Measurements from ENCODE around the gene GALK2. TPM values are rescaled to one million over a fixed set of nuclear protein-coding genes. Genes with fewer than 3 reads are reported as not detected.

The GALK2 gene
- total and polyA plus RNA-seq, 7 donors, result 14.7 to 36.0 (median 16.3) TPM

DNA sequence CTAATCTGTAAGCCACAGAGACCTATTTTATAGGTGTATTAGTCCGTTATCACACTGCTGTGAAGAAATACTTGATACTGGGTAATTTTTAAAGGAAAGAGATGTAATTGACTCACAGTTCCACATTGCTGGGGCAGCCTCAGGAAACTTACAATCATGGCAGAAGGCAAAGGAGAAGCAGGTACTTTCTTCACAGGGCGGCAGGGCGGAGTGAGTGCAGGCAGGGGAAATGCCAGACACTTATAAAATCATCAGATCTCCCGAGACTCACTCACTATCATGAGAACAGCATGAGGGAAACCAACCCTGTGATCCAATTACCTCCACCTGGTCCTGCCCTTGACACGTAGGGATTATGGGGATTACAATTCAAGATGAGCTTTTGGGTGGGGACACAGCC, 108.7 kb downstream of the GALK2 start:
- ATAC-seq (no peak), DNase-seq (no peak)
- H3K4me3 ChIP-seq, result no peak overlapping the region
- TF ChIP-seq, protein P1, sequence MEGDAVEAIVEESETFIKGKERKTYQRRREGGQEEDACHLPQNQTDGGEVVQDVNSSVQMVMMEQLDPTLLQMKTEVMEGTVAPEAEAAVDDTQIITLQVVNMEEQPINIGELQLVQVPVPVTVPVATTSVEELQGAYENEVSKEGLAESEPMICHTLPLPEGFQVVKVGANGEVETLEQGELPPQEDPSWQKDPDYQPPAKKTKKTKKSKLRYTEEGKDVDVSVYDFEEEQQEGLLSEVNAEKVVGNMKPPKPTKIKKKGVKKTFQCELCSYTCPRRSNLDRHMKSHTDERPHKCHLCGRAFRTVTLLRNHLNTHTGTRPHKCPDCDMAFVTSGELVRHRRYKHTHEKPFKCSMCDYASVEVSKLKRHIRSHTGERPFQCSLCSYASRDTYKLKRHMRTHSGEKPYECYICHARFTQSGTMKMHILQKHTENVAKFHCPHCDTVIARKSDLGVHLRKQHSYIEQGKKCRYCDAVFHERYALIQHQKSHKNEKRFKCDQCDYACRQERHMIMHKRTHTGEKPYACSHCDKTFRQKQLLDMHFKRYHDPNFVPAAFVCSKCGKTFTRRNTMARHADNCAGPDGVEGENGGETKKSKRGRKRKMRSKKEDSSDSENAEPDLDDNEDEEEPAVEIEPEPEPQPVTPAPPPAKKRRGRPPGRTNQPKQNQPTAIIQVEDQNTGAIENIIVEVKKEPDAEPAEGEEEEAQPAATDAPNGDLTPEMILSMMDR (IDR thresholded peaks at IDR 0.05), result no peak
- H3K27ac ChIP-seq, result no peak overlapping the region
- peaks cover 7% of the 10 kb centered on the region for H3K4me1 ChIP-seq
- H3K36me3 ChIP-seq (ENCODE audit: insufficient read depth in 1 of 2, low read depth in 1 of 2), result peaks cover 6 to 8% of the 10 kb centered on the region in 2 donors
- no peaks in the 10 kb centered on the region for H3K9me3 ChIP-seq
- WGBS, 3 donors, result 83 to 88% (median 84%) methylated on average over 5 of the region's 5 CpGs
- intact Hi-C loops (cut with DNase I), result no loop called here
- H3K27me3 ChIP-seq (ENCODE audit: insufficient read depth in 3 of 3, low read length in 2 of 3), result no peaks in the 10 kb centered on the region

DNA sequence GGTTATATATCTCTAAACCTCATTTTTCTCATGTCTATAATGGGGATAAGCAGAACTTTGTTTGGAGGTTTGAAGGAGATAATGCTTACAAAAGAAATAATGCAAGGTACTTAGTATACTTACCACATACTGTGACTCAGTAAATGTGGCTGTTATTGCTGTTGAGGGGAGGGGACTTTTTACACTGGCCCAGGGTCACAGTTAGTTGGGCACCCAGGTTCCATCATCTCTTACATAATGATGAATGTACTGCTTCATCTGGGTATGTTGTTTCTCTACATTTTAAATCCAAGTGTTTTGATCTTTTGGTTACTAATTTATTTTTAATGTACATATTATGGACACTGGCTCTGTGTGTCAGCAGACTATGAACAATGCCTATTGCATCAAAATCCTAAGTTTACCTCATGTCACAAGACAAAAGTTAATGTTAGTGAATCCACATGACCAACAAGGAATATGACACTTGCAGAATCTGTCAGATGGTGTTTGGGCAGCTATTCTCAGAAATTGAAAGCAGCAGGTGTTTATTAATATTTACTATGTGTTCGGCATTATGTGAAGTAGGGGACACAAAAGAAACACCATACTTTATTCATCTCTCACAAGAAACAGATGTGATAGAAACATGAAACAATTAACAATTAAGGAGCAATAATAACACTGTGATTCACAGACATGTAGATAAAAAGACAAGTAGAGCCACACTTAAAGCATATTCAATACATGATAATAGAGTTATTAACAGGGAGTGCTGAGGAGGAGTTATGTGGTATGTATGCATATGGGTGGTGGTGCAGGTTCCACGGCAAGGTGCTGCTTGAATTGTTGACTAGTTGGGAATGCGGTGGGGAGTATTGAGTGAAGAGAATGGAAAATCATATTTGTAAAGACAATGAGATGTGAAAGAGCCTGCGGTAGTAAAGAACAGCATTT, 109.7 kb downstream of the GALK2 start:
- ATAC-seq, result peak; percentile 57 to 86 (median 70)
- intact Hi-C loops (cut with DNase I), result no loop called here
- TF ChIP-seq, protein P1 (IDR thresholded peaks at IDR 0.05), result no peak
- 66 to 80% (median 76%) methylated on average over 4 of the region's 4 CpGs for WGBS, 3 donors
- H3K27me3 ChIP-seq (ENCODE audit: insufficient read depth in 3 of 3, low read length in 2 of 3), result no peaks in the 10 kb centered on the region
- H3K4me3 ChIP-seq, result peak overlapping the region; percentile 19
- peak overlapping the region; percentile 20 for H3K27ac ChIP-seq
- H3K4me1 ChIP-seq, result peaks cover 7% of the 10 kb centered on the region
- H3K36me3 ChIP-seq (ENCODE audit: insufficient read depth in 1 of 2, low read depth in 1 of 2), result peaks cover 11 to 19% of the 10 kb centered on the region in 2 donors
- DNase-seq, result no peak
- H3K9me3 ChIP-seq, result no peaks in the 10 kb centered on the region

DNA sequence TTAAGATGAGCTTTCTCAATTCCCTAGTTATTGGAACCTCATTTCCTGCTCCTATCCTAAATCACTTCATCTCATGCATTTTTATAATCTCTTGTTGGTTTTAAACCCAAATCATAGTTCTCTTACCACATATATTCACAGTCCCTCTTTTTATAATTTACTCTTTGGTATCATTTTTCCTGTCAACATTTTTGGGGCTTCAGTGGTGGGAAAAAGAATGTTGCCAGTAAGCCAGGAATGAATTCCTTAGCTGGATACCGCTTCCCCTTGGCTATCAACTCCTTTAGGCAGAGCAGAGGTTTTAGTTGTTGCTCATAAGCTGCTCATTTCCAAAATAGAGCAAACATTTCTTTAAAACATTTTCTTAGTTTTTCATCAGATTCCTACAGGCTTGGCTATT, 112.3 kb downstream of the GALK2 start:
- Histone ChIP-seq H3K27ac (no peak overlapping the region), H3K9me3 (no peaks in the 10 kb centered on the region), H3K27me3 (ENCODE audit: insufficient read depth in 3 of 3, low read length in 2 of 3) (no peaks in the 10 kb centered on the region), H3K4me1 (peaks cover 7% of the 10 kb centered on the region), H3K4me3 (no peak overlapping the region), H3K36me3 (ENCODE audit: insufficient read depth in 1 of 2, low read depth in 1 of 2) (peaks cover 11 to 32% of the 10 kb centered on the region in 2 donors)
- DNase-seq (no peak), ATAC-seq (no peak)
- 56 to 81% (median 60%) methylated on average over 1 of the region's 1 CpG for WGBS, 3 donors
- TF ChIP-seq, protein P1 (IDR thresholded peaks at IDR 0.05), result no peak
- intact Hi-C loops (cut with DNase I), result no loop called here

DNA sequence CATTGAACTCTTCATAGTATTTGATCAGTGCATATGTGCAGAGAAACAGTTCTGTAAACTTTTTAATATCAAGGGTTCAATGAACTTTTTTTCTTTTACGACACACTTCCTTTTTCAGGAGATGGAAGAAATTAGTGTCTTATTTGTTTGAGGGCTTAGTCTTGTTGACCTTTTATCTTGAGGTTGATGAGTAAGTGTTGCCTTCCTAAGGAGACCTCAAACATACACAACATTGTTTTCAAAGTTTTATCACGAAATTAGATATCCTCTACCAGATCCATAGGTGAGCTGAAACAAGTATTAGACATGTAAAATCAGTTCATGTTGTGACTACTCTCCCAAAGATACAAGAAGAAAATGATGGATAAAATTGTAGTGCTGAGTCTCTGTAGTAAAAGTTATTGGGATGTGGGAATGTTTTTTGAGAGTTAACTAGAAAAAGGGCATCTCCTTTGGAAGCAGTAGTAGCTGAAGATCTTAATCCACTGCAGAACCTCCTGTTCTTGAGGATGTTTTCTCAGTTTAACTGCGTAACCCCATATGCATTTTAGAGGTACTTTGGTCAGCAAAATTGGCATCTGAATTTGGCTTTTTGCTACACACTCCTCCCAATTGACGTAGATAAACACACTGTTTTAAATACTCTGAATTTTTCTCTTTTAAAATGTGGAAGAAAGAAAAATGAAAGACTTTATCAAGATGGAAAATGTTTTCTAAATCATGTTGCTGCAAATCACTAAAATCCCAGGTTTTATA, 116.8 kb downstream of the GALK2 start:
- no peak overlapping the region for H3K4me3 ChIP-seq
- no peak overlapping the region for H3K27ac ChIP-seq
- no peak for DNase-seq
- 85 to 91% (median 87%) methylated on average over 4 of the region's 4 CpGs for WGBS, 3 donors
- H3K27me3 ChIP-seq (ENCODE audit: insufficient read depth in 3 of 3, low read length in 2 of 3), result no peaks in the 10 kb centered on the region
- H3K4me1 ChIP-seq, result peaks cover 5% of the 10 kb centered on the region
- TF ChIP-seq, protein P1 (IDR thresholded peaks at IDR 0.05), result no peak
- no peak for ATAC-seq
- intact Hi-C loops (cut with DNase I), result no loop called here
- H3K9me3 ChIP-seq, result no peaks in the 10 kb centered on the region
- peaks cover 9 to 32% of the 10 kb centered on the region in 2 donors for H3K36me3 ChIP-seq (ENCODE audit: insufficient read depth in 1 of 2, low read depth in 1 of 2)
